HCT116 (cell line): ENCODE data around the gene SLA2.

Source experiments
- ATF3 ChIP-seq: IDR thresholded peaks from 2 replicates; pipeline ENCODE4 v1.6.1; 2012
- CEBPB ChIP-seq: IDR thresholded peaks from 2 replicates; pipeline ENCODE4 v1.6.1; 2012; ENCODE audit warnings: low read depth
- CTCF ChIP-seq, 3 experiments: fragments of 200-600 bp in 1 of 3; sonication (generic) in 1 of 3; IDR thresholded peaks in 2 of 3; conservative IDR thresholded peaks in 1 of 3; 2 replicates each; pipeline ENCODE4 v1.5.1; 2012 to 2017; ENCODE audit warnings: low read depth in 2 of 3, low read length in 2 of 3, antibody characterized with exemption in 1 of 3, borderline replicate concordance in 1 of 3, control low read depth in 1 of 3, mild to moderate bottlenecking in 1 of 3, mixed read lengths in 1 of 3, mixed run types in 1 of 3, moderate library complexity in 1 of 3; ENCODE audit not compliant: insufficient read depth in 1 of 3
- EZH2 ChIP-seq: fragments of 200-600 bp; sonication (generic); IDR thresholded peaks from 2 replicates; pipeline ENCODE4 v1.6.1; 2017; ENCODE audit warnings: antibody characterized with exemption, mixed run types
- MAX ChIP-seq: IDR thresholded peaks from 2 replicates; pipeline ENCODE4 v1.6.1; 2012
- SRF ChIP-seq: IDR thresholded peaks from 2 replicates; pipeline ENCODE4 v1.6.1; 2012; ENCODE audit warnings: low read depth

- TF ChIP-seq CEBPB (no peak), MAX (no peak), CTCF (IDR thresholded peaks at IDR 0.05 in 2 of 3, conservative IDR thresholded peaks at IDR 0.05 in 1 of 3; ENCODE audit: borderline replicate concordance in 1 of 3, insufficient read depth in 1 of 3, low read depth in 2 of 3, low read length in 2 of 3) (no peak), SRF (no peak), ATF3 (no peak), EZH2 (no peak)
These were observed 65.9 kb downstream of the SLA2 start for GRCh38 chr20:36579996-36580545.
